IMR-90 (cell line): ENCODE measurements around the gene ROR2. TPM values are rescaled to one million over a fixed set of nuclear protein-coding genes. Genes with fewer than 3 reads are reported as not detected.

Experiments
- ATAC-seq: fragments of 200-7000 bp; cut with Tn5 transposase; 2 replicates; pipeline ENCODE4 v1.9.1; 2020; ENCODE audit warnings: low read depth, mild to moderate bottlenecking, moderate library complexity
- BruUV-seq: library from RNA; stranded (reverse); fragments of 400-500 nt; replicated peaks from 2 replicates; lab custom pipeline; 2021; lab: Mats Ljungman, UMichigan
- CTCF ChIA-PET: fragments of 300-600 bp; formaldehyde crosslinking; extraction: SDS; loops from one replicate; lab custom pipeline; 2021; ENCODE audit warnings: antibody characterized with exemption; lab: Yijun Ruan, JAX
- POLR2A ChIA-PET: fragments of 300-600 bp; sonication (Branson Sonifier 250); formaldehyde crosslinking; loops from one replicate; lab custom pipeline; 2022; ENCODE audit warnings: antibody characterized with exemption; ENCODE audit not compliant: unreplicated experiment; lab: Charles Lee
- DNase-seq: peaks from one replicate; pipeline ENCODE4 v3.0.0; 2013
- H2AFZ ChIP-seq: replicated peaks from 2 replicates; pipeline ENCODE3; 2013; ENCODE audit warnings: low read length, mild to moderate bottlenecking; ENCODE audit not compliant: poor library complexity
- H2AK5ac ChIP-seq: 2 replicates; pipeline ENCODE4 v1.6.1; 2013; ENCODE audit warnings: low read depth, low read length, inconsistent platforms
- H2AK9ac ChIP-seq: replicated peaks from 2 replicates; pipeline ENCODE3; 2013; ENCODE audit warnings: mild to moderate bottlenecking, low read depth, low read length, moderate library complexity; ENCODE audit not compliant: poor library complexity
- H2BK120ac ChIP-seq: 2 replicates; pipeline ENCODE4 v1.6.1; 2013; ENCODE audit warnings: low read depth, low read length, inconsistent platforms
- H2BK15ac ChIP-seq: 3 replicates; pipeline ENCODE4 v1.6.1; 2013; ENCODE audit warnings: low read depth, low read length, inconsistent platforms
- H2BK20ac ChIP-seq: 2 replicates; pipeline ENCODE4 v1.6.1; 2013; ENCODE audit warnings: low read depth, mild to moderate bottlenecking, inconsistent platforms, low read length, moderate library complexity
- H2BK5ac ChIP-seq: 2 replicates; pipeline ENCODE4 v1.6.1; 2013; ENCODE audit warnings: mild to moderate bottlenecking, low read depth, low read length, inconsistent platforms; ENCODE audit not compliant: poor library complexity, severe bottlenecking
- H3K14ac ChIP-seq: replicated peaks from 2 replicates; pipeline ENCODE4 v1.6.1; 2013; ENCODE audit warnings: low read depth, low read length, inconsistent platforms
- H3K18ac ChIP-seq: 2 replicates; pipeline ENCODE4 v1.6.1; 2013; ENCODE audit warnings: low read depth, low read length, control low read depth
- H3K23ac ChIP-seq: 2 replicates; pipeline ENCODE4 v1.6.1; 2013; ENCODE audit warnings: low read depth, low read length, inconsistent platforms
- H3K27ac ChIP-seq: 2 replicates; pipeline ENCODE4 v1.5.1; 2013; ENCODE audit warnings: mild to moderate bottlenecking, control low read depth, low read length; ENCODE audit not compliant: insufficient read depth
- H3K27me3 ChIP-seq: 2 replicates; pipeline ENCODE4 v1.6.1; 2013; ENCODE audit warnings: low read length; ENCODE audit not compliant: control insufficient read depth, insufficient read depth
- H3K36me3 ChIP-seq: 2 replicates; pipeline ENCODE4 v1.6.1; 2013; ENCODE audit warnings: low read length, mixed read lengths; ENCODE audit not compliant: control insufficient read depth, insufficient read depth
- H3K4ac ChIP-seq: 2 replicates; pipeline ENCODE4 v1.6.1; 2013; ENCODE audit warnings: low read depth, low read length, inconsistent platforms
- H3K4me1 ChIP-seq: 2 replicates; pipeline ENCODE4 v1.6.1; 2013; ENCODE audit warnings: low read length, mixed read lengths; ENCODE audit not compliant: control insufficient read depth, insufficient read depth
- H3K4me2 ChIP-seq: 2 replicates; pipeline ENCODE4 v1.6.1; 2013; ENCODE audit warnings: low read depth, mild to moderate bottlenecking, control low read depth, low read length, moderate library complexity
- H3K4me3 ChIP-seq: 2 replicates; pipeline ENCODE4 v1.5.1; 2013; ENCODE audit warnings: low read depth, mild to moderate bottlenecking, control low read depth, low read length, moderate library complexity; ENCODE audit not compliant: insufficient read depth
- H3K56ac ChIP-seq: 2 replicates; pipeline ENCODE4 v1.6.1; 2013; ENCODE audit warnings: low read length, inconsistent platforms; ENCODE audit not compliant: insufficient read depth; ENCODE audit errors: extremely low read depth
- H3K79me1 ChIP-seq, 2 experiments: 2 replicates each; pipeline ENCODE4 v1.6.1; 2013; ENCODE audit warnings: low read length in 2 of 2, inconsistent platforms in 1 of 2, low read depth in 1 of 2
- H3K9ac ChIP-seq: 2 replicates; pipeline ENCODE4 v1.6.1; 2013; ENCODE audit warnings: low read depth, low read length, control low read depth
- H3K9me1 ChIP-seq: 2 replicates; pipeline ENCODE4 v1.6.1; 2013; ENCODE audit warnings: low read length, inconsistent platforms; ENCODE audit not compliant: insufficient read depth
- H3K9me3 ChIP-seq: 2 replicates; pipeline ENCODE4 v1.6.1; 2013; ENCODE audit warnings: low read length; ENCODE audit not compliant: control insufficient read depth, insufficient read depth
- H4K20me1 ChIP-seq: 2 replicates; pipeline ENCODE4 v1.6.1; 2013; ENCODE audit warnings: low read length, inconsistent platforms; ENCODE audit not compliant: insufficient read depth
- H4K5ac ChIP-seq: 2 replicates; pipeline ENCODE4 v1.6.1; 2013; ENCODE audit warnings: mild to moderate bottlenecking, low read depth, low read length, control low read depth
- H4K8ac ChIP-seq, 2 experiments: 2 replicates each; pipeline ENCODE4 v1.6.1; 2013; ENCODE audit warnings: low read depth in 2 of 2, low read length in 2 of 2, control low read depth in 1 of 2, inconsistent platforms in 1 of 2
- H4K91ac ChIP-seq: 2 replicates; pipeline ENCODE4 v1.6.1; 2013; ENCODE audit warnings: low read depth, low read length, inconsistent platforms; ENCODE audit not compliant: insufficient read depth
- CEBPB ChIP-seq: IDR thresholded peaks from 2 replicates; pipeline ENCODE4 v1.6.1; 2012; ENCODE audit warnings: low read depth, low read length, improper control_type of control experiment
- CTCF ChIP-seq: conservative IDR thresholded peaks from 2 replicates; pipeline ENCODE4 v1.5.1; 2012; ENCODE audit warnings: mild to moderate bottlenecking, low read depth, low read length, improper control_type of control experiment
- FOS ChIP-seq: fragments of 150-350 bp; IDR thresholded peaks from 2 replicates; pipeline ENCODE4 v1.6.1; 2016; ENCODE audit warnings: low read depth, low read length
- MAFK ChIP-seq: IDR thresholded peaks from 2 replicates; pipeline ENCODE4 v1.6.1; 2012; ENCODE audit warnings: low read depth, low read length, improper control_type of control experiment
- MAZ ChIP-seq: IDR thresholded peaks from 2 replicates; pipeline ENCODE4 v1.6.1; 2012; ENCODE audit warnings: low read depth, mild to moderate bottlenecking, low read length, improper control_type of control experiment, moderate library complexity, borderline replicate concordance
- MXI1 ChIP-seq: IDR thresholded peaks from 2 replicates; pipeline ENCODE4 v1.6.1; 2012; ENCODE audit warnings: low read depth, mild to moderate bottlenecking, low read length, moderate library complexity, borderline replicate concordance
- NFE2L2 ChIP-seq: fragments of 150-350 bp; IDR thresholded peaks from 2 replicates; pipeline ENCODE4 v1.6.1; 2016; ENCODE audit warnings: low read depth, mild to moderate bottlenecking, low read length
- POLR2A ChIP-seq: IDR thresholded peaks from 2 replicates; pipeline ENCODE4 v1.6.1; 2012; ENCODE audit warnings: mild to moderate bottlenecking, low read depth, low read length
- RAD21 ChIP-seq: IDR thresholded peaks from 2 replicates; pipeline ENCODE4 v1.6.1; 2012; ENCODE audit warnings: low read length, improper control_type of control experiment
- RCOR1 ChIP-seq: IDR thresholded peaks from 2 replicates; pipeline ENCODE4 v1.6.1; 2012; ENCODE audit warnings: mild to moderate bottlenecking, low read length, improper control_type of control experiment; ENCODE audit not compliant: insufficient replicate concordance
- RFX5 ChIP-seq: IDR thresholded peaks from 2 replicates; pipeline ENCODE4 v1.8.0; 2012; ENCODE audit warnings: low read depth, mild to moderate bottlenecking, low read length, moderate library complexity
- whole genome bisulfite sequencing, 2 experiments: methylation state at CpG; one replicate each; pipeline versions ENCODE4 v1.1.5 to v1.1.7; 2013; ENCODE audit warnings: missing lambda C conversion rate in 2 of 2; ENCODE audit not compliant: insufficient read length in 1 of 2; ENCODE audit errors: extremely low coverage in 2 of 2; 5-methylcytosine and 5-hydroxymethylcytosine counted together
- dilution Hi-C: fragments of 300-500 bp; cut with HindIII; formaldehyde crosslinking; loops from one replicate; pipeline ENCODE4 v1.14.3; 2018; ENCODE audit warnings: low sequenced_read_pairs; ENCODE audit not compliant: unreplicated experiment
- in situ Hi-C: fragments of 300-500 bp; cut with MboI; formaldehyde crosslinking; loops from 3 replicates; pipeline ENCODE4 v1.14.3; 2019; ENCODE audit warnings: low sequenced_read_pairs, inconsistent platforms, mixed read lengths
- intact Hi-C: fragments of 100-400 bp; cut with micrococcal nuclease; formaldehyde crosslinking; loops from 2 replicates; pipeline ENCODE4 v1.10.0; 2022
- polyA plus RNA-seq, 3 experiments: library from polyadenylated mRNA; depleted of rRNA; stranded (reverse); fragments of >200 nt; gene quantifications; 2 replicates each; pipeline ENCODE4 v1.2.3, GENCODE V29; 2012; ENCODE audit warnings: low replicate concordance in 1 of 3
- total RNA-seq: library from RNA; depleted of rRNA; stranded (reverse); fragments of >200 nt; gene quantifications from 2 replicates; pipeline ENCODE4 v1.2.3, GENCODE V29; 2012
- TF ChIP-seq, protein P1 (sequence below): fragments of 150-350 bp; IDR thresholded peaks from 2 replicates; pipeline ENCODE4 v1.6.1; 2016; ENCODE audit warnings: low read depth, mild to moderate bottlenecking, low read length, moderate library complexity, borderline replicate concordance

Gene ROR2
- total and polyA plus RNA-seq, 2 of the 4 experiments (the other 2 are of a cell fraction), result 2.3 to 4.8 TPM

- no TSS peak for BruUV-seq
- Histone ChIP-seq H3K9ac (no peak overlapping the region), H3K9me3 (no peaks in the 10 kb centered on the region), H3K79me1 (no peaks in the 10 kb centered on the region), H2AK9ac (no peak overlapping the region), H2AK5ac (no peak overlapping the region), H3K14ac (no peak overlapping the region), H2BK15ac (no peak overlapping the region), H2BK20ac (no peak overlapping the region), H4K91ac (no peak overlapping the region), H3K4ac (no peak overlapping the region), H2AFZ (no peak overlapping the region), H4K20me1 (no peaks in the 10 kb centered on the region), H3K4me3 (no peak overlapping the region), H3K9me1 (peaks cover 3% of the 10 kb centered on the region; the same call in 1 of the 2 replicates), H3K23ac (no peak overlapping the region), H3K18ac (no peak overlapping the region), H4K8ac (no peak overlapping the region), H3K56ac (no peak overlapping the region), H3K27ac (no peak overlapping the region), H3K27me3 (no peaks in the 10 kb centered on the region), H2BK120ac (no peak overlapping the region), H3K4me1 (peaks cover 5% of the 10 kb centered on the region; the same call in 1 of the 2 replicates), H3K36me3 (peaks cover 41% of the 10 kb centered on the region; the same call in 1 of the 2 replicates), H3K4me2 (no peak overlapping the region), H2BK5ac (no peak overlapping the region), H4K5ac (no peak overlapping the region)
- no peak for DNase-seq
- dilution Hi-C loops, result no loop called here
- CTCF ChIA-PET, result no interaction called here
- WGBS, 2 experiments, result 97% methylated on average over 5 of the region's 15 CpGs; no CpG with 5 or more reads in 1 of the 2 experiments
- in situ Hi-C loops, result loop anchor here (5.0 kb wide), 1 partner anchor 814 kb away; no protein-coding TSS in a partner anchor
- TF ChIP-seq, protein P1, sequence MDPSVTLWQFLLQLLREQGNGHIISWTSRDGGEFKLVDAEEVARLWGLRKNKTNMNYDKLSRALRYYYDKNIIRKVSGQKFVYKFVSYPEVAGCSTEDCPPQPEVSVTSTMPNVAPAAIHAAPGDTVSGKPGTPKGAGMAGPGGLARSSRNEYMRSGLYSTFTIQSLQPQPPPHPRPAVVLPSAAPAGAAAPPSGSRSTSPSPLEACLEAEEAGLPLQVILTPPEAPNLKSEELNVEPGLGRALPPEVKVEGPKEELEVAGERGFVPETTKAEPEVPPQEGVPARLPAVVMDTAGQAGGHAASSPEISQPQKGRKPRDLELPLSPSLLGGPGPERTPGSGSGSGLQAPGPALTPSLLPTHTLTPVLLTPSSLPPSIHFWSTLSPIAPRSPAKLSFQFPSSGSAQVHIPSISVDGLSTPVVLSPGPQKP, result no peak
- TF ChIP-seq RFX5 (no peak), CEBPB (no peak), NFE2L2 (no peak), MAZ (no peak), MAFK (no peak), MXI1 (no peak), RAD21 (no peak), FOS (no peak), RCOR1 (no peak), CTCF (no peak), POLR2A (no peak)
- ATAC-seq, result no peak
- POLR2A ChIA-PET, result no interaction called here
- intact Hi-C loops, result no loop called here
These were observed 219.2 kb downstream of the ROR2 start for GRCh38 chr9:91730806-91731205.
